DMS 273 (cell line): ENCODE results near the gene ROM1.
"Not testable (repeated sequence)": the region's sequence is repeated elsewhere in the genome, so short reads cannot be mapped to it uniquely, and the experiment has no call there.

Experiments used
- DNase-seq: peaks from one replicate; lab custom pipeline; 2025; ENCODE audit not compliant: unreplicated experiment; lab: John Stamatoyannopoulos, UW

The ROM1 gene

GRCh38 chr11:62607714-62608113, 5.3 kb upstream of the ROM1 start:
- peak; percentile 29 for DNase-seq

- DNase-seq: no peak
Observed at GRCh38 chr11:62608776-62609175, 4.3 kb upstream of the ROM1 start.

GRCh38 chr11:62610403-62610802, 2.7 kb upstream of the ROM1 start:
- DNase-seq: no peak

- no peak for DNase-seq
Observed at GRCh38 chr11:62610814-62611704, 2.0 kb upstream of the ROM1 start.

GRCh38 chr11:62611705-62612365, 1.2 kb upstream of the ROM1 start:
- DNase-seq: peak; percentile 67

- no peak for DNase-seq
Observed at GRCh38 chr11:62613291-62613778, 278 bp downstream of the ROM1 start.

GRCh38 chr11:62614275-62614674, 1.2 kb downstream of the ROM1 start:
- no peak for DNase-seq

GRCh38 chr11:62615521-62615920, 2.5 kb downstream of the ROM1 start:
- no peak for DNase-seq

- not testable (repeated sequence) for DNase-seq
Observed at GRCh38 chr11:62616957-62617356, 3.9 kb downstream of the ROM1 start.

GRCh38 chr11:62621027-62621566, 8.0 kb downstream of the ROM1 start:
- DNase-seq: no peak

GRCh38 chr11:62621567-62622470, 8.8 kb downstream of the ROM1 start, which contains the start of gene B3GAT3:
B3GAT3 (minus strand) TSS chr11:62621986; CDS start chr11:62621947, 39 bp downstream.
- peak; percentile 96 for DNase-seq

- DNase-seq: no peak
Observed at GRCh38 chr11:62622476-62623089, 9.5 kb downstream of the ROM1 start.

- DNase-seq: no peak
Observed at GRCh38 chr11:62627713-62628112, 14.7 kb downstream of the ROM1 start.

- DNase-seq: no peak
Observed at GRCh38 chr11:62632492-62632891, 19.4 kb downstream of the ROM1 start.

GRCh38 chr11:62644220-62644619, 31.2 kb downstream of the ROM1 start:
- no peak for DNase-seq

GRCh38 chr11:62645671-62645945, 32.6 kb downstream of the ROM1 start:
- no peak for DNase-seq

- DNase-seq: peak; percentile 98
Observed at GRCh38 chr11:62645946-62646824, 33.1 kb downstream of the ROM1 start, which contains the start of gene GANAB. GANAB (minus strand) TSS chr11:62646613; CDS start chr11:62646599, 14 bp downstream.

- DNase-seq: no peak
Observed at GRCh38 chr11:62646825-62647608, 34.0 kb downstream of the ROM1 start.

- no peak for DNase-seq
Observed at GRCh38 chr11:62647609-62648005, 34.5 kb downstream of the ROM1 start.
